Stimulated activated CD8-positive, alpha-beta memory T cell treated with anti-CD3 and anti-CD28 coated beads, Interleukin-7, amount 100 ng/mL, for 48 hours (primary cell): ENCODE results near the gene ANAPC1.
"Not testable (repeated sequence)": the region's sequence is repeated elsewhere in the genome, so short reads cannot be mapped to it uniquely, and the experiment has no call there.

Experiments used
- DNase-seq, 2 donors: peaks; one replicate each; pipeline ENCODE4 v3.0.0-alpha.2; 2020; ENCODE audit warnings: low read depth in 1 of 2; ENCODE audit errors: extremely low read depth in 1 of 2

The ANAPC1 gene

GRCh38 chr2:111830479-111830878 is 53.5 kb downstream of the ANAPC1 start:
- not testable (repeated sequence) for DNase-seq

DNA sequence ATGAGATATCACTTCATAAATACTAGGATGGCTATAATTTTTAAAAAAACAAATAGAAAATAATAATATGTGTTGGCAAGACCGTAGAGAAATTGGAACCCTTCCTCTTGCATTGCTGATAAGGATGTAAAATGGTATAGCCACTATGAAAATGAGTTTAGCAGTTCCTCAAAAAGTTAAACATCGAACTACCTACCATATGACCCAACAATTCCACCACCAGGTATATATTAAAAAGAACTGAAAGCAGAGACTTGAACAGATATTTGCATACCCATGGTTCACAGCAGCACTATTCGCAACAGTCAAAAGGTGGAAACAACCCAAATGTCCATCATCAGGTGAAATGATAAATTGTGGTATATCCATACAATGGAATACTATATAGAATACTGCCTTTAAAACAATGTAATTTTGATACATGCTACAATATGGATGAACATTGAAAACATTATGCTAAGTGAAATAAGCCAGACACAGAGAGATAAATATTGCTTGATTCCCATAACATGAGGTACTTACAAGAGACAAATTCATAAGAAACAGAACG is 55.7 kb downstream of the ANAPC1 start:
- DNase-seq, result not testable (repeated sequence)

DNA sequence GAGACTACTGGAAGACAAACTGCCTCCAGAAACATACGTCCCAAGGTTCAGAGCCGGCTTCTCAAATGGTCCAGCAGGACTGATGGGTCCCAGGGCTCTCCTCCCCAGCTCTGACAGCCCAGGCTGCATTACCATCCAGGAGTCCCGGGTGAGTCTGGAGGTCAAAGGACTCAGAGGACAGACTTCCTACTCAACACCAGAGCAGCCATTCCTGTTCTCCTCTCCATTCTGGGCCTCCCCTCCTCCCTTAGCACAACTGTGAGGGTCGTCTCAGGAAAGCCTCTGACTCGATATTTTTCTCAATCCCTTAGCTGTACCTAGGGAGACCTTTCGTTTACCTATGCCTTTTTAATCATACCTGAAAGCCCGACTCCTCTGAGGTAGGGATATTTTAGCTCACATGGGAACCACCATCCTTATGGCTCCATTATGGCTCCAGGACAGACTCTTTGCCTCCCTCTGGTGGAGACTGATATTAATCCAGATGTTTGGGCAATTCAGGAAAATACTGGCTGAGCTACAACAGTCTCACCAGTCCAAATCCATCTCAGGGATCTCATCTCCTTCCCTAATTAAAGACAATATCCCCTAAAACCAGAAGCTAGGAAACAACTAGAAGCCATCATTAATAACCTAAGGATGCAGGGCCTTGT is 70.9 kb downstream of the ANAPC1 start:
- not testable (repeated sequence) for DNase-seq

DNA sequence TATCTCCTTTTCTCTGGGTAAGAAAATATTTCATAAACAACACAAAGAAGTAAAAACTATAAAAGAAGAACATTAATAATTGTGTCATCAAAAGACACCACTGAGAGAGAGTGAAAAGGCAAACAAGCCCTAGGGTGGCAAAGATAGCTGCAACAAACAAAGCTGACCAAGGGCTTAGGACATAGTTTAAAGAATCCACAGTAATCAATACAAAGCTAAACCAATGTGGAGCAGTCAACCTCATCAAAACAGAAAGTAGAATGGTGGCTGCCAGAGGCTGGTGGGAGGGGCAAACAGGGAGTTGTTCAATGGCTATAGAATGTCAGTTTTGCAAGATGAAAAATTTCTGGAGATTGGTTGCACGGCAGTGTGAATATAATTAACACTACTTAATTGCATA is 93.4 kb downstream of the ANAPC1 start:
- not testable (repeated sequence) for DNase-seq

- DNase-seq, result not testable (repeated sequence)
These were observed 99.9 kb downstream of the ANAPC1 start for GRCh38 chr2:111784081-111784480.

GRCh38 chr2:111782195-111782594 is 101.8 kb downstream of the ANAPC1 start:
- not testable (repeated sequence) for DNase-seq

- DNase-seq, result not testable (repeated sequence)
These were observed 102.4 kb downstream of the ANAPC1 start for GRCh38 chr2:111781443-111782094.

- not testable (repeated sequence) for DNase-seq
These were observed 106.8 kb downstream of the ANAPC1 start for GRCh38 chr2:111777155-111777554.

- not testable (repeated sequence) for DNase-seq
These were observed 107.7 kb downstream of the ANAPC1 start for GRCh38 chr2:111776296-111776695.

GRCh38 chr2:111772180-111772579 is 111.8 kb downstream of the ANAPC1 start:
- DNase-seq, result not testable (repeated sequence)

- not testable (repeated sequence) for DNase-seq
These were observed 112.9 kb downstream of the ANAPC1 start for GRCh38 chr2:111770916-111771658.

- not testable (repeated sequence) for DNase-seq
These were observed 115.5 kb downstream of the ANAPC1 start for GRCh38 chr2:111768266-111769190.

- not testable (repeated sequence) for DNase-seq
These were observed 116.9 kb downstream of the ANAPC1 start for GRCh38 chr2:111767087-111767486.

DNA sequence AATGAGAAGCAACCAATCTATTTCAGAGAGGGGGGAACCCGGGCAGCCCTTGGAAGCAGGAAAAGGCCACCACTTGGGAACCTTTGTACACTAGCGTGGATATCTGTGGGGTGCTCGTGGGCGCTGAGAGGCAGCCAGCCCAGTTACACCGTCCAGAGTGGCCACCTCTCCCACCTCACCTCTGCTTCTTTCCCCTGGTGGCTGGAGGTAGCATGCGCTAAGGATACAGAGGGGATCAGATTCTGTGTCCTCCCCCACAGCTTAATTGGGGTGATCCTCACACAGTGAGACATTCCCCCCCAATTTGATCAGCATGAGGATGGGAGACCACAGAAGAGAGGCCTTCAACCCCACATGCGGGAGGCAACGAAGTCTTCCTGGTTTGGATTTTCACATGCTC is 117.7 kb downstream of the ANAPC1 start:
- DNase-seq, result not testable (repeated sequence)

DNA sequence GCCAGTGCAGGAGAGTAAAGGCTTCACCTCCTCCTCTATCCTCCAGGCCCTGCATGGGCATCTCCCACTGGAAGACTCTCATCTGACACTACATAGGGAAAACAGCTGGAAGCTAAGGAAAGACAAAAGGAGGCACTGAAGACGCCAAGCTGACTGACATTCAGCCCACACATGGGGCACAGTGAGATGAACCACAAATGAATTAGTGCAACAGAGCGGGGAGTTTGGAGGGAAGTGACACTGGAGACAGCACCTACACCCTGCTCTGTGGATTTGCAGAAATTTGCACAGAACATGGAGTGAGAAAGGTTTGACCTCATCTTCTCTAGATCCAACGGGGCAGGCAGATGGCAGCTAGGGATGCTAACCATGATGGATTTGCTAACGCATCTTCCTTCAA is 119.8 kb downstream of the ANAPC1 start:
- not testable (repeated sequence) for DNase-seq

- not testable (repeated sequence) for DNase-seq
These were observed 123.2 kb downstream of the ANAPC1 start for GRCh38 chr2:111760697-111761284.

DNA sequence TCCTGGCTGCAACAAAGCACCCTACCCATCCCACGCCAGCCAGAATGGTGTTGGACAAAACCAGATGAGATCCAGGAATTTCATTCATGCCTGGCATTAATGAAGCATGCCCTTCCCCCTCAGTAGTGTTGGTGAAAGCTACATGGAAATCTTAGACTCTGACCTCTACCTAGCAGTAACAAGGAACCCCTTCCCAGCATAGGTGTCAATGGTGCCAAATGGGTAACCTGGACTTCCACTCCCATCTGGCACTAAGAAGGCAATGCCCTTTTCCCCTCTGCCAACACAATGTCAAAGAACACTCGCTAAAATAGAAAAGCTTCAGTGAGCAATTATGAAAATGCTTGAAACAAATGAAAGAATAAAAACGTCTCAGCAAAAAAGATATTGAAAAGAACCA is 131.5 kb downstream of the ANAPC1 start:
- not testable (repeated sequence) for DNase-seq

- DNase-seq, result not testable (repeated sequence)
These were observed 133.4 kb downstream of the ANAPC1 start for GRCh38 chr2:111750641-111751040.

GRCh38 chr2:111748429-111748828 is 135.6 kb downstream of the ANAPC1 start:
- DNase-seq, result not testable (repeated sequence)
